ENCODE measurements around the gene STEAP1B.

Gene STEAP1B

GRCh38 chr7:22445853-22446252, 54.1 kb downstream of the STEAP1B start:
- no peak overlapping the region for H3K4me3 ChIP-seq (ENCODE audit: low read length)
- TF ChIP-seq CTCF (IDR thresholded peaks at IDR 0.05; ENCODE audit: insufficient read depth, low read depth, low read length, missing control alignments), result no peak
- DNase-seq (ENCODE audit: low read depth), result no peak

GRCh38 chr7:22445140-22445743, 54.7 kb downstream of the STEAP1B start:
- peak; percentile 41 for DNase-seq (ENCODE audit: low read depth)
- TF ChIP-seq CTCF (IDR thresholded peaks at IDR 0.05; ENCODE audit: insufficient read depth, low read depth, low read length, missing control alignments), result no peak
- no peak overlapping the region for H3K4me3 ChIP-seq (ENCODE audit: low read length)

GRCh38 chr7:22444181-22444971, 55.6 kb downstream of the STEAP1B start:
- peak; percentile 78 for DNase-seq (ENCODE audit: low read depth)
- no peak overlapping the region for H3K4me3 ChIP-seq (ENCODE audit: low read length)
- no peak for TF ChIP-seq CTCF (IDR thresholded peaks at IDR 0.05; ENCODE audit: insufficient read depth, low read depth, low read length, missing control alignments)

GRCh38 chr7:22443370-22444180, 56.4 kb downstream of the STEAP1B start:
- no peak overlapping the region for H3K4me3 ChIP-seq (ENCODE audit: low read length)
- TF ChIP-seq CTCF (IDR thresholded peaks at IDR 0.05; ENCODE audit: insufficient read depth, low read depth, low read length, missing control alignments), result no peak
- no peak for DNase-seq (ENCODE audit: low read depth)

- DNase-seq (ENCODE audit: low read depth), result no peak
- TF ChIP-seq CTCF (IDR thresholded peaks at IDR 0.05; ENCODE audit: insufficient read depth, low read depth, low read length, missing control alignments), result no peak
- H3K4me3 ChIP-seq (ENCODE audit: low read length), result no peak overlapping the region
These were observed 57.1 kb downstream of the STEAP1B start for GRCh38 chr7:22442882-22443369.

- TF ChIP-seq CTCF (IDR thresholded peaks at IDR 0.05; ENCODE audit: insufficient read depth, low read depth, low read length, missing control alignments), result no peak
- no peak overlapping the region for H3K4me3 ChIP-seq (ENCODE audit: low read length)
- no peak for DNase-seq (ENCODE audit: low read depth)
These were observed 57.7 kb downstream of the STEAP1B start for GRCh38 chr7:22442187-22442881.

All from epithelial cell of esophagus (primary cell).